ENCODE results near the gene ARGLU1.
A peak's percentile ranks its signal among the peaks of the same experiment; 100 is the strongest.

ARGLU1 gene

GRCh38 chr13:106520251-106521054 is 47.5 kb downstream of the ARGLU1 start:
- Histone ChIP-seq H2BK120ac (ENCODE audit: insufficient read depth, low read length, poor library complexity) (no peak overlapping the region), H3K4me1 (ENCODE audit: control insufficient read depth in 1 of 2, insufficient read depth in 2 of 2, low read length in 2 of 2) (peaks cover 10 to 25% of the 10 kb centered on the region in 2 experiments), H2AK5ac (ENCODE audit: low read length) (no peak overlapping the region), H2BK12ac (ENCODE audit: low read length) (no peak overlapping the region), H4K91ac (ENCODE audit: low read depth, low read length) (no peak overlapping the region), H3K4me3 (ENCODE audit: low read depth, low read length) (no peak overlapping the region), H2AFZ (ENCODE audit: insufficient read depth, low read length, poor library complexity) (no peak overlapping the region), H2BK5ac (ENCODE audit: low read depth, low read length, poor library complexity) (no peak overlapping the region), H4K12ac (ENCODE audit: low read depth, low read length) (no peak overlapping the region), H3K27ac (ENCODE audit: low read depth, low read length) (no peak overlapping the region), H3K79me1 (ENCODE audit: low read length) (no peaks in the 10 kb centered on the region), H3K18ac (ENCODE audit: low read length) (no peak overlapping the region), H3K4ac (ENCODE audit: low read depth, low read length) (peak overlapping the region; percentile 49), H3K23ac (ENCODE audit: low read length) (no peak overlapping the region), H3K9ac (ENCODE audit: low read length) (no peak overlapping the region), H3K79me2 (ENCODE audit: control insufficient read depth, insufficient read depth, low read length, poor library complexity) (peaks cover 20% of the 10 kb centered on the region), H3K14ac (ENCODE audit: low read length) (no peak overlapping the region), H3K36me3 (ENCODE audit: control insufficient read depth in 1 of 2, insufficient read depth in 2 of 2, low read length in 2 of 2) (peaks cover 2 to 10% of the 10 kb centered on the region in 2 experiments), H3K4me2 (ENCODE audit: low read length) (no peak overlapping the region), H3K9me3 (ENCODE audit: insufficient read depth, low read depth, low read length) (no peaks in the 10 kb centered on the region), H3K27me3 (ENCODE audit: insufficient read depth, low read length) (no peaks in the 10 kb centered on the region), H4K8ac (ENCODE audit: low read depth, low read length) (no peak overlapping the region)
- DNase-seq, result no peak
- no CpG with 5 or more reads among the region's 12 CpGs for WGBS (ENCODE audit: extremely low coverage, insufficient coverage, insufficient read length)

GRCh38 chr13:106518512-106518911 is 49.4 kb downstream of the ARGLU1 start:
- Histone ChIP-seq H3K79me2 (ENCODE audit: control insufficient read depth, insufficient read depth, low read length, poor library complexity) (peaks cover 15% of the 10 kb centered on the region), H2BK12ac (ENCODE audit: low read length) (peak overlapping the region; percentile 9), H3K36me3 (ENCODE audit: control insufficient read depth in 1 of 2, insufficient read depth in 2 of 2, low read length in 2 of 2) (peaks cover 2 to 10% of the 10 kb centered on the region in 2 experiments), H2BK120ac (ENCODE audit: insufficient read depth, low read length, poor library complexity) (no peak overlapping the region), H3K18ac (ENCODE audit: low read length) (no peak overlapping the region), H3K4me2 (ENCODE audit: low read length) (no peak overlapping the region), H2AK5ac (ENCODE audit: low read length) (no peak overlapping the region), H3K14ac (ENCODE audit: low read length) (no peak overlapping the region), H3K9me3 (ENCODE audit: insufficient read depth, low read depth, low read length) (no peaks in the 10 kb centered on the region), H3K27ac (ENCODE audit: low read depth, low read length) (no peak overlapping the region), H4K91ac (ENCODE audit: low read depth, low read length) (no peak overlapping the region), H2BK5ac (ENCODE audit: low read depth, low read length, poor library complexity) (no peak overlapping the region), H4K12ac (ENCODE audit: low read depth, low read length) (no peak overlapping the region), H3K23ac (ENCODE audit: low read length) (no peak overlapping the region), H3K4ac (ENCODE audit: low read depth, low read length) (peak overlapping the region; percentile 18), H2AFZ (ENCODE audit: insufficient read depth, low read length, poor library complexity) (no peak overlapping the region), H3K4me3 (ENCODE audit: low read depth, low read length) (no peak overlapping the region), H3K9ac (ENCODE audit: low read length) (no peak overlapping the region), H3K27me3 (ENCODE audit: insufficient read depth, low read length) (no peaks in the 10 kb centered on the region), H3K79me1 (ENCODE audit: low read length) (no peaks in the 10 kb centered on the region), H3K4me1 (ENCODE audit: control insufficient read depth in 1 of 2, insufficient read depth in 2 of 2, low read length in 2 of 2) (peaks cover 7 to 21% of the 10 kb centered on the region in 2 experiments), H4K8ac (ENCODE audit: low read depth, low read length) (no peak overlapping the region)
- no peak for DNase-seq
- no CpG with 5 or more reads among the region's 11 CpGs for WGBS (ENCODE audit: extremely low coverage, insufficient coverage, insufficient read length)

- Histone ChIP-seq H4K8ac (ENCODE audit: low read depth, low read length) (no peak overlapping the region), H3K36me3 (ENCODE audit: control insufficient read depth in 1 of 2, insufficient read depth in 2 of 2, low read length in 2 of 2) (peaks cover 2 to 10% of the 10 kb centered on the region in 2 experiments), H3K4me2 (ENCODE audit: low read length) (no peak overlapping the region), H2AK5ac (ENCODE audit: low read length) (no peak overlapping the region), H3K23ac (ENCODE audit: low read length) (no peak overlapping the region), H3K9me3 (ENCODE audit: insufficient read depth, low read depth, low read length) (no peaks in the 10 kb centered on the region), H3K4me3 (ENCODE audit: low read depth, low read length) (no peak overlapping the region), H3K79me2 (ENCODE audit: control insufficient read depth, insufficient read depth, low read length, poor library complexity) (peaks cover 11% of the 10 kb centered on the region), H2BK120ac (ENCODE audit: insufficient read depth, low read length, poor library complexity) (no peak overlapping the region), H3K4me1 (ENCODE audit: control insufficient read depth in 1 of 2, insufficient read depth in 2 of 2, low read length in 2 of 2) (peaks cover 5 to 16% of the 10 kb centered on the region in 2 experiments), H3K18ac (ENCODE audit: low read length) (no peak overlapping the region), H4K12ac (ENCODE audit: low read depth, low read length) (no peak overlapping the region), H4K91ac (ENCODE audit: low read depth, low read length) (peak overlapping the region; percentile 2), H3K4ac (ENCODE audit: low read depth, low read length) (peak overlapping the region; percentile 68), H3K9ac (ENCODE audit: low read length) (no peak overlapping the region), H3K27me3 (ENCODE audit: insufficient read depth, low read length) (no peaks in the 10 kb centered on the region), H3K27ac (ENCODE audit: low read depth, low read length) (no peak overlapping the region), H2AFZ (ENCODE audit: insufficient read depth, low read length, poor library complexity) (no peak overlapping the region), H2BK5ac (ENCODE audit: low read depth, low read length, poor library complexity) (no peak overlapping the region), H2BK12ac (ENCODE audit: low read length) (no peak overlapping the region), H3K79me1 (ENCODE audit: low read length) (no peaks in the 10 kb centered on the region), H3K14ac (ENCODE audit: low read length) (no peak overlapping the region)
- WGBS (ENCODE audit: extremely low coverage, insufficient coverage, insufficient read length), result no CpG with 5 or more reads among the region's 4 CpGs
- no peak for DNase-seq
These were observed 50.7 kb downstream of the ARGLU1 start for GRCh38 chr13:106517109-106517847.

GRCh38 chr13:106515635-106516254 is 52.2 kb downstream of the ARGLU1 start:
- H4K91ac ChIP-seq (ENCODE audit: low read depth, low read length), result no peak overlapping the region
- H3K79me2 ChIP-seq (ENCODE audit: control insufficient read depth, insufficient read depth, low read length, poor library complexity), result peaks cover 11% of the 10 kb centered on the region
- no peaks in the 10 kb centered on the region for H3K27me3 ChIP-seq (ENCODE audit: insufficient read depth, low read length)
- H3K4me1 ChIP-seq (ENCODE audit: control insufficient read depth in 1 of 2, insufficient read depth in 2 of 2, low read length in 2 of 2), result peaks cover 5 to 16% of the 10 kb centered on the region in 2 experiments
- H2BK12ac ChIP-seq (ENCODE audit: low read length), result no peak overlapping the region
- no peak overlapping the region for H4K8ac ChIP-seq (ENCODE audit: low read depth, low read length)
- H3K4me2 ChIP-seq (ENCODE audit: low read length), result no peak overlapping the region
- H4K12ac ChIP-seq (ENCODE audit: low read depth, low read length), result no peak overlapping the region
- no peaks in the 10 kb centered on the region for H3K9me3 ChIP-seq (ENCODE audit: insufficient read depth, low read depth, low read length)
- H3K36me3 ChIP-seq (ENCODE audit: control insufficient read depth in 1 of 2, insufficient read depth in 2 of 2, low read length in 2 of 2), result peaks cover 7 to 15% of the 10 kb centered on the region in 2 experiments
- H3K79me1 ChIP-seq (ENCODE audit: low read length), result no peaks in the 10 kb centered on the region
- H2BK120ac ChIP-seq (ENCODE audit: insufficient read depth, low read length, poor library complexity), result no peak overlapping the region
- no peak overlapping the region for H3K4me3 ChIP-seq (ENCODE audit: low read depth, low read length)
- no peak overlapping the region for H3K14ac ChIP-seq (ENCODE audit: low read length)
- no peak overlapping the region for H3K23ac ChIP-seq (ENCODE audit: low read length)
- H2AK5ac ChIP-seq (ENCODE audit: low read length), result no peak overlapping the region
- no peak overlapping the region for H3K27ac ChIP-seq (ENCODE audit: low read depth, low read length)
- no peak overlapping the region for H3K9ac ChIP-seq (ENCODE audit: low read length)
- WGBS (ENCODE audit: extremely low coverage, insufficient coverage, insufficient read length), result no CpG with 5 or more reads among the region's 5 CpGs
- H2BK5ac ChIP-seq (ENCODE audit: low read depth, low read length, poor library complexity), result no peak overlapping the region
- no peak for DNase-seq
- H3K4ac ChIP-seq (ENCODE audit: low read depth, low read length), result peak overlapping the region; percentile 19
- no peak overlapping the region for H3K18ac ChIP-seq (ENCODE audit: low read length)
- H2AFZ ChIP-seq (ENCODE audit: insufficient read depth, low read length, poor library complexity), result no peak overlapping the region

Data from trophoblast cell (in vitro differentiated cells and primary cell).